ENCODE results near the gene DLGAP3. TPM values are rescaled to one million over a fixed set of nuclear protein-coding genes. Genes with fewer than 3 reads are reported as not detected.
A peak's percentile ranks its signal among the peaks of the same experiment; 100 is the strongest.

DLGAP3 gene
- total RNA-seq, 4 donors from 2014 or later: 0.06 to 0.83 (median 0.40) TPM

DNA sequence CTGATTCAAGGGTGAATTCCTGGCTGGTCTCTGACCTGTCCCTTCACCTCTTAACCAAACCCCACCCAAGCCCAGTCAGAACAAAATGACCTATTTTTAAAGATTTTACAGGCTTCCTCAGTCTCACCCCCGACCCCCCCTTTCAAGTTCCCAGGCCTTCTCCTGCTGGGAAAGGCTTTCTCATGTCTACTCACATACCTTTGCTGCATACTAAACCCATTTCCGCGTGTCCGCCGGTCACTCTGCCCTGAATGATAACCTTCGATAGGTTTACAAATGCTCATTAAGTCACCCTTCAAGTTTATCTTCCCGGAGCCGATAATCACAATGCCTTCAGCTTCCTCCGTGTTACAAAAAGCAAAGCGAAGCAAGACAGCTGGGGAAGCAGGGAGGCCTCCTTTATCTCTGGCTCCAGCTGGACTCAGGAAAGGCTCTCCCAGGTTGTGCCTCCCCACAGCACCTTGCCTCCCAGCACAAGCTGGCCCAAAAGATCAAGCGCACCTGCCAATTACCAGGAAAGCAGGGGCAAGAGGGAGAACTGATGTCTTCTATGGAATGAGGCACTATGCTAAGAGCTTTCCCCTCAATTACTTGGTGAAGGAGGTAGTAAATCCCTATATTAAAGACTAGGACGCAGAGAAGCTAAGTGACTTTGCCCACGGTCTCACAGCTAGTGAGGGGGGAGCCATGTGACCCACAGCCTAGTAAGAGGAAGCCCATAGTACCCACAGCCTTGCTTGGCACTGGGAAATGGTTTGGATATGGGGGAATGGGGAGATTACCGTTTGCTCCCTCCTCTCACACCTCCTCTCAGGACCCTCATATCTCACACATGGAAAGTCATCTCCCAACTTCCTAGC lies 85.8 kb downstream of the DLGAP3 start:
- Histone ChIP-seq H3K27ac (replicated peaks in 1 of 4) (peak overlapping the region in 3 of 4 donors; percentile 10 to 54 (median 28)), H3K27me3 (no peaks in the 10 kb centered on the region), H3K9me3 (no peaks in the 10 kb centered on the region), H3K36me3 (peaks cover 0 to 12% (median 3%) of the 10 kb centered on the region in 4 donors), H3K4me3 (no peak overlapping the region), H3K4me1 (peaks cover 43 to 59% (median 54%) of the 10 kb centered on the region in 4 donors)
- intact Hi-C loops (cut with DNase I): no loop called here
- WGBS: 70% methylated on average over 14 of the region's 14 CpGs
- TF ChIP-seq EP300 (IDR thresholded peaks at IDR 0.05): no peak
- TF ChIP-seq POLR2AphosphoS5 (IDR thresholded peaks at IDR 0.05): no peak
- TF ChIP-seq POLR2A (IDR thresholded peaks at IDR 0.05; ENCODE audit: low read depth): no peak
- TF ChIP-seq, protein P1, sequence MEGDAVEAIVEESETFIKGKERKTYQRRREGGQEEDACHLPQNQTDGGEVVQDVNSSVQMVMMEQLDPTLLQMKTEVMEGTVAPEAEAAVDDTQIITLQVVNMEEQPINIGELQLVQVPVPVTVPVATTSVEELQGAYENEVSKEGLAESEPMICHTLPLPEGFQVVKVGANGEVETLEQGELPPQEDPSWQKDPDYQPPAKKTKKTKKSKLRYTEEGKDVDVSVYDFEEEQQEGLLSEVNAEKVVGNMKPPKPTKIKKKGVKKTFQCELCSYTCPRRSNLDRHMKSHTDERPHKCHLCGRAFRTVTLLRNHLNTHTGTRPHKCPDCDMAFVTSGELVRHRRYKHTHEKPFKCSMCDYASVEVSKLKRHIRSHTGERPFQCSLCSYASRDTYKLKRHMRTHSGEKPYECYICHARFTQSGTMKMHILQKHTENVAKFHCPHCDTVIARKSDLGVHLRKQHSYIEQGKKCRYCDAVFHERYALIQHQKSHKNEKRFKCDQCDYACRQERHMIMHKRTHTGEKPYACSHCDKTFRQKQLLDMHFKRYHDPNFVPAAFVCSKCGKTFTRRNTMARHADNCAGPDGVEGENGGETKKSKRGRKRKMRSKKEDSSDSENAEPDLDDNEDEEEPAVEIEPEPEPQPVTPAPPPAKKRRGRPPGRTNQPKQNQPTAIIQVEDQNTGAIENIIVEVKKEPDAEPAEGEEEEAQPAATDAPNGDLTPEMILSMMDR (IDR thresholded peaks at IDR 0.05): no peak
- DNase-seq (ENCODE audit: extremely low spot score): no peak

GRCh38 chr1:34842952-34843371 lies 86.5 kb downstream of the DLGAP3 start:
- TF ChIP-seq, protein P1 (IDR thresholded peaks at IDR 0.05): no peak
- TF ChIP-seq POLR2A (IDR thresholded peaks at IDR 0.05; ENCODE audit: low read depth): no peak
- TF ChIP-seq POLR2AphosphoS5 (IDR thresholded peaks at IDR 0.05): no peak
- no peak for TF ChIP-seq EP300 (IDR thresholded peaks at IDR 0.05)
- Histone ChIP-seq H3K27me3 (no peaks in the 10 kb centered on the region), H3K4me1 (peaks cover 43 to 61% (median 54%) of the 10 kb centered on the region in 4 donors), H3K36me3 (peaks cover 0 to 9% (median under 1%) of the 10 kb centered on the region in 4 donors), H3K4me3 (no peak overlapping the region), H3K27ac (replicated peaks in 1 of 4) (peak overlapping the region in 1 of 4 donors; percentile 54), H3K9me3 (no peaks in the 10 kb centered on the region)
- no peak for DNase-seq (ENCODE audit: extremely low spot score)
- intact Hi-C loops (cut with DNase I): no loop called here
- 61% methylated on average over 4 of the region's 4 CpGs for WGBS

DNA sequence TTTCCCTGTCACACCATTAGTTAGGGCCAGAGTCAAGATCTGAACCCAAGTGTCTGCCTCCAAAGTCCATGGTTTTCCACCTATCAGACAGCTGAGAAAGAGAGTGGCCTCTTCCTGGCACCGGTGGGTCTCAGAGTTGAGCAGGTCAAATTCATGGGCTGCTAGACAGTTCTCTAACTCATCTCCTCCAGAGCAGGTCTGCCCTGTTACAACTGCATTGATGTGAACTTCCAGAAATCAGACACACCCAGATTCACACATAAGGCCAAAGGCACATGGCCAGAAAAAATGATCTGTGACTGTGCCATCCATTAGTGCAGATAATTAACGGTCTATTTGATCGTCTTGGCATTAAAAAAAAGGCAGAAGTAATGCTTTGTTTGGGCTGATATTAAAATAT lies 87.4 kb downstream of the DLGAP3 start:
- Histone ChIP-seq H3K27me3 (no peaks in the 10 kb centered on the region), H3K4me3 (no peak overlapping the region), H3K36me3 (peaks cover 0 to 9% (median 0%) of the 10 kb centered on the region in 4 donors), H3K27ac (replicated peaks in 1 of 4) (no peak overlapping the region), H3K9me3 (no peaks in the 10 kb centered on the region), H3K4me1 (peaks cover 43 to 63% (median 48%) of the 10 kb centered on the region in 4 donors)
- TF ChIP-seq EP300 (IDR thresholded peaks at IDR 0.05) (no peak), POLR2A (IDR thresholded peaks at IDR 0.05; ENCODE audit: low read depth) (no peak), POLR2AphosphoS5 (IDR thresholded peaks at IDR 0.05) (no peak)
- TF ChIP-seq, protein P1 (IDR thresholded peaks at IDR 0.05): no peak
- DNase-seq (ENCODE audit: extremely low spot score): no peak
- 80% methylated on average over 3 of the region's 3 CpGs for WGBS
- intact Hi-C loops (cut with DNase I): no loop called here

DNA sequence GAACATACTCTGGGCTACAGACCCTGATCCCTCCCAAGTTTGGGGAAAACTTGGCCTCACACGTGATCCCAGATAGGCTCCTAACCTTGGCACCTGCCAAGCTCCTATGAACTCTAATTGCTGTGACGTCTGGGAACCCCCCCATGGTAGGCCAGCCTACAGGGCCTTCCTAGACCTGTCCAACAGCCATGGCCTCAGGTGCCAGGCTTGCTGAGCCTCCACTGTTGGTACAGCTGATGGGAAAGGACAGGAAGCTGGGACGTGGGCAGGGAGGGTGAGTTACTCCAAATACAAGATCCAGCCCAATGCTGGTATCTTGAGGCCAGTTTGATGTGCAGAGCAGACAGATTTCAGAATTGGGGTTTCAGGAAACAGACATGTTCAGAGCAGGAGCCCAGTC lies 89.0 kb downstream of the DLGAP3 start:
- intact Hi-C loops (cut with DNase I): no loop called here
- peaks cover 32 to 66% (median 36%) of the 10 kb centered on the region in 4 donors for H3K4me1 ChIP-seq

More for the DNA sequence above, 89.0 kb downstream of the DLGAP3 start:
- no peaks in the 10 kb centered on the region for H3K27me3 ChIP-seq
- H3K27ac ChIP-seq (replicated peaks in 1 of 4): no peak overlapping the region
- peak; percentile 55 for DNase-seq (ENCODE audit: extremely low spot score)
- WGBS: 100% methylated on average over 2 of the region's 3 CpGs
- H3K9me3 ChIP-seq: no peaks in the 10 kb centered on the region
- peaks cover 0 to 9% (median 0%) of the 10 kb centered on the region in 4 donors for H3K36me3 ChIP-seq
- no peak for TF ChIP-seq POLR2AphosphoS5 (IDR thresholded peaks at IDR 0.05)
- TF ChIP-seq, protein P1 (IDR thresholded peaks at IDR 0.05): no peak
- H3K4me3 ChIP-seq: no peak overlapping the region

All from esophagus muscularis mucosa (tissue), 4 donors.